IMR-90 (cell line): ENCODE measurements around the gene TBATA.

Experiments
- BHLHE40 ChIP-seq: fragments of 150-350 bp; IDR thresholded peaks from 2 replicates; pipeline ENCODE4 v1.6.1; 2016; ENCODE audit warnings: mild to moderate bottlenecking, low read depth, low read length
- CEBPB ChIP-seq: IDR thresholded peaks from 2 replicates; pipeline ENCODE4 v1.6.1; 2012; ENCODE audit warnings: low read depth, low read length, improper control_type of control experiment
- CTCF ChIP-seq: conservative IDR thresholded peaks from 2 replicates; pipeline ENCODE4 v1.5.1; 2012; ENCODE audit warnings: mild to moderate bottlenecking, low read depth, low read length, improper control_type of control experiment
- MAFK ChIP-seq: IDR thresholded peaks from 2 replicates; pipeline ENCODE4 v1.6.1; 2012; ENCODE audit warnings: low read depth, low read length, improper control_type of control experiment
- MXI1 ChIP-seq: IDR thresholded peaks from 2 replicates; pipeline ENCODE4 v1.6.1; 2012; ENCODE audit warnings: low read depth, mild to moderate bottlenecking, low read length, moderate library complexity, borderline replicate concordance
- POLR2A ChIP-seq: IDR thresholded peaks from 2 replicates; pipeline ENCODE4 v1.6.1; 2012; ENCODE audit warnings: mild to moderate bottlenecking, low read depth, low read length
- RAD21 ChIP-seq: IDR thresholded peaks from 2 replicates; pipeline ENCODE4 v1.6.1; 2012; ENCODE audit warnings: low read length, improper control_type of control experiment
- RCOR1 ChIP-seq: IDR thresholded peaks from 2 replicates; pipeline ENCODE4 v1.6.1; 2012; ENCODE audit warnings: mild to moderate bottlenecking, low read length, improper control_type of control experiment; ENCODE audit not compliant: insufficient replicate concordance
- RFX5 ChIP-seq: IDR thresholded peaks from 2 replicates; pipeline ENCODE4 v1.8.0; 2012; ENCODE audit warnings: low read depth, mild to moderate bottlenecking, low read length, moderate library complexity
- SMC3 ChIP-seq: fragments of 150-350 bp; IDR thresholded peaks from 2 replicates; pipeline ENCODE4 v1.6.1; 2016; ENCODE audit warnings: low read depth, mild to moderate bottlenecking, antibody characterized with exemption, low read length, moderate library complexity
- USF2 ChIP-seq: fragments of 150-350 bp; IDR thresholded peaks from 2 replicates; pipeline ENCODE4 v1.6.1; 2017; ENCODE audit warnings: mild to moderate bottlenecking, antibody characterized with exemption, low read length, low read depth

DNA sequence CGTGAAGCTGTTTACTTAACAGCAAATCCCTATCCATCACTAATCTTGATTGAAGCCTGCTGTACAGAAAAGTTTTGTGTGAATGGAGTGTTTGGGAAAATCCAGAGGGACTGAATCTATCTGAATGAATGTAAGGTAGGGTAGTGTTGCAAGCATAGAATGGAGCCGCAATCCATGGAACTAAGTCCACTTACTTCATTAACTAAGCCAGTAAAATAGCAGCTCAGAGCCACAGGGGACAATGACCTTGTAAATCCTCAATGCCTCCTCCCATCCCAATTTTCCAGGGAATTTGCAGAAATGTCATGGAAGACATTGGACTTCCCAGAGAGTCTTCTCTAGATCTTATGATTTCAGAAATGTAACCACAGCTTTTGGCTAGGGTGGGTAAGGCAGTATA lies 15.2 kb downstream of the TBATA start:
- TF ChIP-seq MAFK = no peak
- no peak for TF ChIP-seq CEBPB
- no peak for TF ChIP-seq POLR2A
- no peak for TF ChIP-seq CTCF
- TF ChIP-seq RCOR1 = no peak
- TF ChIP-seq USF2 = no peak
- no peak for TF ChIP-seq RFX5
- TF ChIP-seq SMC3 = no peak
- no peak for TF ChIP-seq RAD21
- no peak for TF ChIP-seq MXI1
- TF ChIP-seq BHLHE40 = no peak
